NB4 (cell line): ENCODE data around the gene KCNAB1.

ENCODE experiments used
- CTCF ChIP-seq: IDR thresholded peaks from one replicate; pipeline ENCODE4 v1.5.1; 2012; ENCODE audit warnings: low read depth, low read length
- MAX ChIP-seq: IDR thresholded peaks from 2 replicates; pipeline ENCODE4 v1.6.1; 2011; ENCODE audit warnings: low read depth, low read length
- POLR2A ChIP-seq: IDR thresholded peaks from 2 replicates; pipeline ENCODE4 v1.6.1; 2011; ENCODE audit warnings: mild to moderate bottlenecking; ENCODE audit not compliant: insufficient read length; ENCODE audit errors: extremely low read depth

- TF ChIP-seq CTCF (no peak), POLR2A (no peak), MAX (no peak)
Observed at GRCh38 chr3:156252656-156253055, 132.3 kb downstream of the KCNAB1 start.
